GM23338 (cell line): ENCODE results near the gene SELENOO. TPM values are rescaled to one million over a fixed set of nuclear protein-coding genes. Genes with fewer than 3 reads are reported as not detected.

Experiments used
- ATAC-seq: fragments of 200-7000 bp; cut with Tn5 transposase; 3 replicates; pipeline ENCODE4 v1.9.1; 2020
- DNase-seq: peaks from one replicate; pipeline ENCODE4 v3.0.0-alpha.2; 2015; ENCODE audit warnings: low spot score
- H2AFZ ChIP-seq: fragments of 200-600 bp; sonication (generic); 2 replicates; pipeline ENCODE4 v1.8.0; 2016; ENCODE audit warnings: antibody characterized with exemption, mild to moderate bottlenecking, moderate library complexity
- H3F3A ChIP-seq: fragments of 200-600 bp; sonication (generic); replicated peaks from 2 replicates; pipeline ENCODE4 v1.8.0; 2017; ENCODE audit warnings: antibody characterized with exemption, mixed run types, low read depth
- H3K27ac ChIP-seq: fragments of 200-600 bp; sonication (generic); 2 replicates; pipeline ENCODE4 v1.6.1; 2016; ENCODE audit warnings: low read depth
- H3K27me3 ChIP-seq: fragments of 200-600 bp; sonication (generic); 2 replicates; pipeline ENCODE4 v1.8.0; 2016; ENCODE audit warnings: mild to moderate bottlenecking, mixed run types, moderate library complexity; ENCODE audit not compliant: insufficient read depth
- H3K36me3 ChIP-seq: fragments of 200-600 bp; sonication (generic); 2 replicates; pipeline ENCODE4 v1.8.0; 2016; ENCODE audit warnings: mild to moderate bottlenecking; ENCODE audit not compliant: insufficient read depth
- H3K4me1 ChIP-seq: fragments of 200-600 bp; sonication (generic); 2 replicates; pipeline ENCODE4 v1.8.0; 2016; ENCODE audit warnings: mild to moderate bottlenecking, moderate library complexity; ENCODE audit not compliant: insufficient read depth
- H3K4me2 ChIP-seq: fragments of 200-600 bp; sonication (generic); 2 replicates; pipeline ENCODE4 v1.7.1; 2017; ENCODE audit warnings: mixed run types
- H3K4me3 ChIP-seq: fragments of 200-600 bp; sonication (generic); 2 replicates; pipeline ENCODE4 v1.6.1; 2016; ENCODE audit warnings: mixed run types
- H3K79me2 ChIP-seq: fragments of 200-600 bp; sonication (generic); replicated peaks from 2 replicates; pipeline ENCODE4 v1.8.0; 2017; ENCODE audit warnings: mild to moderate bottlenecking; ENCODE audit not compliant: insufficient read depth
- H3K9me2 ChIP-seq: fragments of 200-600 bp; sonication (generic); 2 replicates; pipeline ENCODE4 v1.8.0; 2017; ENCODE audit not compliant: insufficient read depth
- H4K20me1 ChIP-seq: fragments of 200-600 bp; sonication (generic); replicated peaks from 2 replicates; pipeline ENCODE4 v1.8.0; 2017; ENCODE audit warnings: mild to moderate bottlenecking; ENCODE audit not compliant: insufficient read depth
- H3K27ac Mint-ChIP-seq: 2 replicates; pipeline ENCODE4 v1.8.0; 2020; ENCODE audit warnings: inconsistent platforms, mild to moderate bottlenecking, moderate library complexity, mixed read lengths
- H3K27me3 Mint-ChIP-seq: 3 replicates; pipeline ENCODE4 v1.8.0; 2022; ENCODE audit warnings: low read depth, mild to moderate bottlenecking, moderate library complexity, mixed read lengths, inconsistent platforms; ENCODE audit not compliant: insufficient read depth, poor library complexity
- H3K36me3 Mint-ChIP-seq: 3 replicates; pipeline ENCODE4 v1.8.0; 2021; ENCODE audit warnings: low read depth, mild to moderate bottlenecking, inconsistent platforms, moderate library complexity, mixed read lengths
- H3K4me1 Mint-ChIP-seq: 3 replicates; pipeline ENCODE4 v1.8.0; 2020; ENCODE audit warnings: mild to moderate bottlenecking, inconsistent platforms, mixed read lengths
- H3K4me3 Mint-ChIP-seq: 3 replicates; pipeline ENCODE4 v1.8.0; 2021; ENCODE audit warnings: moderate library complexity, mild to moderate bottlenecking, inconsistent platforms, mixed read lengths
- H3K9me3 Mint-ChIP-seq: 3 replicates; pipeline ENCODE4 v1.8.0; 2020; ENCODE audit warnings: moderate library complexity, mild to moderate bottlenecking, inconsistent platforms, mixed read lengths
- CREB1 ChIP-seq: fragments of 250-450 bp; sonication (Bioruptor Pico); IDR thresholded peaks from 2 replicates; pipeline ENCODE4 v1.5.0; 2020; ENCODE audit warnings: low read depth, mild to moderate bottlenecking, moderate library complexity
- ETS1 ChIP-seq: IDR thresholded peaks from 2 replicates; pipeline ENCODE4 v1.6.1; 2016; ENCODE audit warnings: antibody characterized with exemption
- EZH2 ChIP-seq: fragments of 200-600 bp; sonication (generic); IDR thresholded peaks from one replicate; pipeline ENCODE4 v1.8.0; 2017; ENCODE audit warnings: antibody characterized with exemption, mild to moderate bottlenecking, low read depth; ENCODE audit not compliant: unreplicated experiment
- EZH2phosphoT487 ChIP-seq: fragments of 200-600 bp; sonication (generic); IDR thresholded peaks from one replicate; pipeline ENCODE4 v1.8.1; 2018; ENCODE audit warnings: antibody characterized with exemption; ENCODE audit not compliant: unreplicated experiment
- JUNB ChIP-seq: IDR thresholded peaks from one replicate; pipeline ENCODE4 v1.6.1; 2016; ENCODE audit warnings: antibody characterized with exemption; ENCODE audit not compliant: unreplicated experiment
- NANOG ChIP-seq: IDR thresholded peaks from 2 replicates; pipeline ENCODE4 v1.6.1; 2016; ENCODE audit warnings: antibody characterized with exemption, borderline replicate concordance
- REST ChIP-seq: IDR thresholded peaks from one replicate; pipeline ENCODE4 v1.6.1; 2018; ENCODE audit warnings: antibody characterized with exemption; ENCODE audit not compliant: unreplicated experiment
- STAT1 ChIP-seq: IDR thresholded peaks from one replicate; pipeline ENCODE4 v1.6.1; 2016; ENCODE audit warnings: antibody characterized with exemption; ENCODE audit not compliant: unreplicated experiment
- ZNF114 ChIP-seq: fragments of 250-450 bp; sonication (Bioruptor Pico); IDR thresholded peaks from 2 replicates; pipeline ENCODE4 v1.5.0; 2020; ENCODE audit warnings: mild to moderate bottlenecking, moderate library complexity
- ZNF331 ChIP-seq: fragments of 250-450 bp; sonication (Bioruptor Pico); IDR thresholded peaks from 2 replicates; pipeline ENCODE4 v1.5.0; 2020; ENCODE audit warnings: low read depth, mild to moderate bottlenecking, moderate library complexity
- ZNF462 ChIP-seq: fragments of 250-450 bp; sonication (Bioruptor Pico); IDR thresholded peaks from 2 replicates; pipeline ENCODE4 v1.5.0; 2020; ENCODE audit warnings: mild to moderate bottlenecking, moderate library complexity
- polyA plus RNA-seq: library from polyadenylated mRNA; unstranded; fragments of >200 nt; fragmentation: Nextera tagmentation; extraction: Ambion mirVana; gene quantifications from 2 replicates; pipeline ENCODE4 v1.2.1, GENCODE V29; 2016
- total RNA-seq: library from RNA; depleted of rRNA; stranded (reverse); fragments of >200 nt; shearing (Covaris generic); gene quantifications from 2 replicates; pipeline ENCODE4 v1.2.3, GENCODE V29; 2014
- TF ChIP-seq, protein P1 (sequence below), 2 experiments: fragments of 200-600 bp in 1 of 2; sonication (generic) in 1 of 2; conservative IDR thresholded peaks; 2 replicates each; pipeline versions ENCODE4 v1.5.1 to v1.6.1; 2016 to 2017; ENCODE audit warnings: antibody characterized with exemption in 2 of 2, low read depth in 2 of 2, mild to moderate bottlenecking in 2 of 2, moderate library complexity in 1 of 2

Gene SELENOO
- total and polyA plus RNA-seq, 2 experiments from 2014 or later: 6.8 to 21.3 TPM

- Histone ChIP-seq H4K20me1 (peaks cover 17% of the 10 kb centered on the region), H2AFZ (no peak overlapping the region), H3K27me3 (peaks cover 9% of the 10 kb centered on the region; the same call in 1 of the 2 replicates), H3K4me3 (no peak overlapping the region), H3K36me3 (no peaks in the 10 kb centered on the region), H3K9me2 (no peaks in the 10 kb centered on the region), H3K27ac (no peak overlapping the region), H3K4me1 (peaks cover 8% of the 10 kb centered on the region; the same call in 1 of the 2 replicates), H3K4me2 (no peak overlapping the region), H3K79me2 (peaks cover 14% of the 10 kb centered on the region), H3F3A (peaks cover 9% of the 10 kb centered on the region)
- TF ChIP-seq, protein P1, sequence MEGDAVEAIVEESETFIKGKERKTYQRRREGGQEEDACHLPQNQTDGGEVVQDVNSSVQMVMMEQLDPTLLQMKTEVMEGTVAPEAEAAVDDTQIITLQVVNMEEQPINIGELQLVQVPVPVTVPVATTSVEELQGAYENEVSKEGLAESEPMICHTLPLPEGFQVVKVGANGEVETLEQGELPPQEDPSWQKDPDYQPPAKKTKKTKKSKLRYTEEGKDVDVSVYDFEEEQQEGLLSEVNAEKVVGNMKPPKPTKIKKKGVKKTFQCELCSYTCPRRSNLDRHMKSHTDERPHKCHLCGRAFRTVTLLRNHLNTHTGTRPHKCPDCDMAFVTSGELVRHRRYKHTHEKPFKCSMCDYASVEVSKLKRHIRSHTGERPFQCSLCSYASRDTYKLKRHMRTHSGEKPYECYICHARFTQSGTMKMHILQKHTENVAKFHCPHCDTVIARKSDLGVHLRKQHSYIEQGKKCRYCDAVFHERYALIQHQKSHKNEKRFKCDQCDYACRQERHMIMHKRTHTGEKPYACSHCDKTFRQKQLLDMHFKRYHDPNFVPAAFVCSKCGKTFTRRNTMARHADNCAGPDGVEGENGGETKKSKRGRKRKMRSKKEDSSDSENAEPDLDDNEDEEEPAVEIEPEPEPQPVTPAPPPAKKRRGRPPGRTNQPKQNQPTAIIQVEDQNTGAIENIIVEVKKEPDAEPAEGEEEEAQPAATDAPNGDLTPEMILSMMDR (conservative IDR thresholded peaks at IDR 0.05; ENCODE audit: low read depth in 2 of 2): no peak
- TF ChIP-seq REST (no peak), ZNF462 (CRISPR knock-in tag) (no peak), ZNF331 (CRISPR knock-in tag) (no peak), STAT1 (no peak), ETS1 (no peak), NANOG (no peak), EZH2 (no peak), ZNF114 (CRISPR knock-in tag) (no peak), JUNB (no peak), EZH2phosphoT487 (no peak), CREB1 (CRISPR knock-in tag) (no peak)
- Mint-ChIP-seq H3K27me3 (peaks cover 8% of the 10 kb centered on the region), H3K27ac (no peak overlapping the region), H3K9me3 (no peaks in the 10 kb centered on the region), H3K4me3 (no peak overlapping the region), H3K36me3 (peaks cover 10% of the 10 kb centered on the region), H3K4me1 (peaks cover 12% of the 10 kb centered on the region)
- no peak for ATAC-seq
- DNase-seq: no peak
These were observed 2.8 kb upstream of the SELENOO start for GRCh38 chr22:50197856-50198623.
